ENCODE data around the gene HIGD1A. TPM values are rescaled to one million over a fixed set of nuclear protein-coding genes. Genes with fewer than 3 reads are reported as not detected.

Gene HIGD1A
- total and polyA plus RNA-seq, 12 donors: 179 to 399 (median 331) TPM

DNA sequence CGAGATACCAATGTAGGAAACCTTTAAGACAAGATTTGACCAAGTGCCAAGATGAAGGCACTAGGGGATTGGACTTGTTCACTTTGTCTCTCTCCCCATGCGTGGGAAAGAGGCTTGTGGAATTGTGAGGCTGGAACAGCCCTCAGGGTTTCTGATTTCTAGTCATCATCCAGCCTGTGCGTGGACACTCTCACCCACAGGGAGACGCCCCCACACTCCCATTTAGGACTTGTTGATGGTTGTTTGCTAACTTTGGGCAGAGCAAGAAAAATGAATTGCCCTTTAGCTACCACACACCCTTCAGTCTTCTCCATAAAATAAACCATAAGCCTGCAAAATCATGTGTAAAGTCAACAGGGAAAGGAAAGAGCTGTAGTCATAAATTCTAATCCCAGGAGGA, 23.4 kb upstream of the HIGD1A start:
- DNase-seq: no peak
- Histone ChIP-seq H3K4me1 (peaks cover 0 to 6% (median 0%) of the 10 kb centered on the region in 9 donors), H3K4me3 (no peak overlapping the region), H3K9me3 (peaks cover 0 to 4% (median 0%) of the 10 kb centered on the region in 11 donors), H3K27me3 (no peaks in the 10 kb centered on the region), H3K36me3 (no peaks in the 10 kb centered on the region), H3K27ac (no peak overlapping the region)
- intact Hi-C loops (cut with DNase I): no loop called here
- TF ChIP-seq, protein P1, sequence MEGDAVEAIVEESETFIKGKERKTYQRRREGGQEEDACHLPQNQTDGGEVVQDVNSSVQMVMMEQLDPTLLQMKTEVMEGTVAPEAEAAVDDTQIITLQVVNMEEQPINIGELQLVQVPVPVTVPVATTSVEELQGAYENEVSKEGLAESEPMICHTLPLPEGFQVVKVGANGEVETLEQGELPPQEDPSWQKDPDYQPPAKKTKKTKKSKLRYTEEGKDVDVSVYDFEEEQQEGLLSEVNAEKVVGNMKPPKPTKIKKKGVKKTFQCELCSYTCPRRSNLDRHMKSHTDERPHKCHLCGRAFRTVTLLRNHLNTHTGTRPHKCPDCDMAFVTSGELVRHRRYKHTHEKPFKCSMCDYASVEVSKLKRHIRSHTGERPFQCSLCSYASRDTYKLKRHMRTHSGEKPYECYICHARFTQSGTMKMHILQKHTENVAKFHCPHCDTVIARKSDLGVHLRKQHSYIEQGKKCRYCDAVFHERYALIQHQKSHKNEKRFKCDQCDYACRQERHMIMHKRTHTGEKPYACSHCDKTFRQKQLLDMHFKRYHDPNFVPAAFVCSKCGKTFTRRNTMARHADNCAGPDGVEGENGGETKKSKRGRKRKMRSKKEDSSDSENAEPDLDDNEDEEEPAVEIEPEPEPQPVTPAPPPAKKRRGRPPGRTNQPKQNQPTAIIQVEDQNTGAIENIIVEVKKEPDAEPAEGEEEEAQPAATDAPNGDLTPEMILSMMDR (IDR thresholded peaks at IDR 0.05): no peak
- no peak for ATAC-seq
- WGBS, 2 donors: 65 to 70% methylated on average over 4 of the region's 4 CpGs

DNA sequence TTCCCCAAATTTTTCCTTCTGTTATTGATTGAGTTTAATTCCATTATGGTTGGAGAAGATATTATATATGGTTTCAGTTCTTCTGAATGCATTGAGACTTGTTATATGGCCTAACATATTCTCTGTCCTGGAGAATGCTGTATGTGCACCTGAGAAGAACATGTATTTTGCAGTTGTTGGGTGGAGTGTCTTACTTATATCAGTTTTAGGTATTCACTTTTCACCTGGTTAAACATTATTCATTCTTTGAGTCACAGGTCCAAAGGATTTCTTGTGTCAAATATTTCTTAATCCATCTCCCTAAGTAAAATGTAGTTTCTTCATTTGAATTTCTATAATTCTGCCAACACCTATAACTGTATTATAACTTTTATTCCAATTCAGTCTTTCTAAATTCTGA, 22.7 kb upstream of the HIGD1A start:
- ATAC-seq: no peak
- TF ChIP-seq, protein P1 (IDR thresholded peaks at IDR 0.05): no peak
- H3K4me3 ChIP-seq: no peak overlapping the region
- no peaks in the 10 kb centered on the region for H3K36me3 ChIP-seq
- H3K9me3 ChIP-seq: peaks cover 0 to 4% (median 0%) of the 10 kb centered on the region in 11 donors
- DNase-seq: no peak
- H3K27ac ChIP-seq: no peak overlapping the region
- H3K4me1 ChIP-seq: peaks cover 0 to 6% (median 0%) of the 10 kb centered on the region in 9 donors
- no peaks in the 10 kb centered on the region for H3K27me3 ChIP-seq
- intact Hi-C loops (cut with DNase I): no loop called here

DNA sequence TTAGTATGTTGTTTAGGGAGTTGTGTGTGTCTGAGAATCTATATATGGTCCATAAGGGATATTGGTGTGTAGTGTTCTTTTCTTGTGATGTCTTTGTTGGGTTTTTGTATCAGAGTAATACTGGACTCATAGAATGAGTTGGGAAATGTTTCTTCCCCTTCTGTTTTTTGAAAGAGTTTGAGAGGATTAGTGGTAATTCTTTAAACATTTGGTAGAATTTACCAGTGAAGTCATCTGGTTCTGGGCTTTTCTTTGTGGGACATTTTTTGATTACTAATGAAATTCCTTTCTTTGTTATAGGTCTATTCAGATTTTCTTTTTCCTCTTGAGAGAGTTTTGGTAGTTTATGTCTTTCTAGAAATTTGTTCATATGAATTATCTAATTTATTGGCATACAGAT, 21.9 kb upstream of the HIGD1A start:
- no peak overlapping the region for H3K4me3 ChIP-seq
- H3K9me3 ChIP-seq: peaks cover 0 to 4% (median 0%) of the 10 kb centered on the region in 11 donors
- intact Hi-C loops (cut with DNase I): no loop called here
- H3K27me3 ChIP-seq: no peaks in the 10 kb centered on the region
- TF ChIP-seq, protein P1 (IDR thresholded peaks at IDR 0.05): no peak
- no peak for DNase-seq
- peaks cover 0 to 6% (median 0%) of the 10 kb centered on the region in 9 donors for H3K4me1 ChIP-seq
- H3K27ac ChIP-seq: no peak overlapping the region
- ATAC-seq: no peak
- no peaks in the 10 kb centered on the region for H3K36me3 ChIP-seq

DNA sequence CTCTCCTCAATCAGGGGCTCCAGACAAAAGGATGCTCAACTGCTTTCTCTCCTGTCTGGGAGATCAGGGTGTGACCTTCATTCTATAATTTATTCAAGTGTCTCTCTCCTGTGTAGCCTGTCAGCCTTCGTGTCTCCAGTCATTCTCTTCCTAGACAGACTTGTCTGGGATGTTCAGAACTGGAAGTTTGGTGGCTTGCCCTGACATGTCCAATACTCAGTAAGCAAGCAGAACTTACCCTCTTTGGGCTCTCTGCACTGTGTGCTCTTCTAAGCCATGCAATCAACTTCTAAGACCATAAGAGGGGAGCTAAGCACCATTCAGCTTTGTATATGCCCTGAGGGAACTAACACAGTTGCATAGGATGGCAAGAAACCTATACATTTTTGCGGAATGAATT, 19.1 kb upstream of the HIGD1A start:
- 76 to 81% methylated on average over 2 of the region's 2 CpGs for WGBS, 2 donors
- no peak overlapping the region for H3K27ac ChIP-seq
- intact Hi-C loops (cut with DNase I): no loop called here
- no peaks in the 10 kb centered on the region for H3K27me3 ChIP-seq
- H3K36me3 ChIP-seq: no peaks in the 10 kb centered on the region
- TF ChIP-seq, protein P1 (IDR thresholded peaks at IDR 0.05): no peak
- peaks cover 0 to 4% (median 0%) of the 10 kb centered on the region in 11 donors for H3K9me3 ChIP-seq
- H3K4me1 ChIP-seq: no peaks in the 10 kb centered on the region
- ATAC-seq: no peak
- DNase-seq: no peak
- no peak overlapping the region for H3K4me3 ChIP-seq
